ENCODE measurements around the gene CCDC81. TPM values are rescaled to one million over a fixed set of nuclear protein-coding genes. Genes with fewer than 3 reads are reported as not detected.
A peak's percentile ranks its signal among the peaks of the same experiment; 100 is the strongest.

Gene CCDC81
- total and polyA plus RNA-seq, 2 of the 4 experiments (the other 2 are of a cell fraction), result 3.1 to 6.5 TPM

- no CpG with 5 or more reads among the region's 1 CpG for WGBS, 2 experiments (ENCODE audit: extremely low coverage in 2 of 2, insufficient read length in 1 of 2)
- no peak overlapping the region for H2AK9ac ChIP-seq (replicated peaks; ENCODE audit: low read depth, low read length, poor library complexity)
- no peaks in the 10 kb centered on the region for H3K9me3 ChIP-seq (ENCODE audit: control insufficient read depth, insufficient read depth, low read length)
- no peak overlapping the region for H3K9ac ChIP-seq (ENCODE audit: low read depth, low read length)
- no peak overlapping the region for H2BK5ac ChIP-seq (ENCODE audit: low read depth, low read length, poor library complexity, severe bottlenecking)
- no peak overlapping the region for H3K14ac ChIP-seq (replicated peaks; ENCODE audit: low read depth, low read length)
- ChIA-PET POLR2A (ENCODE audit: unreplicated experiment) (no interaction called here), CTCF (interaction anchor here (0.6 kb wide), 1 partner anchor 58 kb away, joined by 3 read pairs; no protein-coding TSS in a partner anchor)
- H3K27ac ChIP-seq (ENCODE audit: insufficient read depth, low read length), result no peak overlapping the region
- H3K18ac ChIP-seq (ENCODE audit: low read depth, low read length), result no peak overlapping the region
- H4K8ac ChIP-seq (ENCODE audit: low read depth in 2 of 2, low read length in 2 of 2), result no peak overlapping the region
- no peaks in the 10 kb centered on the region for H4K20me1 ChIP-seq (ENCODE audit: insufficient read depth, low read length)
- no peak overlapping the region for H2BK15ac ChIP-seq (ENCODE audit: low read depth, low read length)
- H3K4me1 ChIP-seq (ENCODE audit: control insufficient read depth, insufficient read depth, low read length), result peaks cover 20% of the 10 kb centered on the region
- no peak overlapping the region for H2AK5ac ChIP-seq (ENCODE audit: low read depth, low read length)
- no peak overlapping the region for H3K4me3 ChIP-seq (ENCODE audit: insufficient read depth, low read depth, low read length)
- H3K9me1 ChIP-seq (ENCODE audit: insufficient read depth, low read length), result peaks cover 24% of the 10 kb centered on the region
- intact Hi-C loops (cut with micrococcal nuclease) (loop anchor here (5.0 kb wide), 1 partner anchor 55 kb away; no protein-coding TSS in a partner anchor), in situ Hi-C loops (cut with MboI; ENCODE audit: low sequenced_read_pairs) (no loop called here), dilution Hi-C loops (cut with HindIII; ENCODE audit: low sequenced_read_pairs, unreplicated experiment) (no loop called here)
- 0 out of 2 replicates have a peak overlapping the region, but pooled peaks have one; percentile 96 for H2BK120ac ChIP-seq (ENCODE audit: low read depth, low read length)
- no peak overlapping the region for H4K5ac ChIP-seq (ENCODE audit: low read depth, low read length)
- H3K27me3 ChIP-seq (ENCODE audit: control insufficient read depth, insufficient read depth, low read length), result no peaks in the 10 kb centered on the region
- no peak for DNase-seq
- H2BK20ac ChIP-seq (ENCODE audit: low read depth, low read length), result no peak overlapping the region
- TF ChIP-seq ELK1 (IDR thresholded peaks at IDR 0.05; ENCODE audit: borderline replicate concordance, low read depth, low read length), result no peak
- no peak for TF ChIP-seq POLR2A (IDR thresholded peaks at IDR 0.05; ENCODE audit: low read depth, low read length)
- no peak for TF ChIP-seq CTCF (conservative IDR thresholded peaks at IDR 0.05; ENCODE audit: low read depth, low read length)
- TF ChIP-seq FOS (IDR thresholded peaks at IDR 0.05; ENCODE audit: low read depth, low read length), result no peak
- no peak for TF ChIP-seq CHD1 (IDR thresholded peaks at IDR 0.05; ENCODE audit: low read depth, low read length)
- TF ChIP-seq SMC3 (IDR thresholded peaks at IDR 0.05; ENCODE audit: low read depth, low read length), result no peak
- no peak overlapping the region for H4K91ac ChIP-seq (ENCODE audit: insufficient read depth, low read depth, low read length)
- H3K23ac ChIP-seq (ENCODE audit: low read depth, low read length), result no peak overlapping the region
- no peak overlapping the region for H3K4me2 ChIP-seq (ENCODE audit: low read depth, low read length)
- BruUV-seq (replicated peaks), result no TSS peak
- no peak overlapping the region for H3K56ac ChIP-seq (ENCODE audit: extremely low read depth, insufficient read depth, low read length)
- peaks cover 0 to 4% of the 10 kb centered on the region in 2 experiments; a peak in 1 of 4 replicates for H3K79me1 ChIP-seq (ENCODE audit: low read depth in 1 of 2, low read length in 2 of 2)
- no peak for ATAC-seq (ENCODE audit: low read depth)
- no peaks in the 10 kb centered on the region for H3K36me3 ChIP-seq (ENCODE audit: control insufficient read depth, insufficient read depth, low read length)
- H3K4ac ChIP-seq (ENCODE audit: low read depth, low read length), result no peak overlapping the region
- H2AFZ ChIP-seq (replicated peaks; ENCODE audit: low read length, poor library complexity), result no peak overlapping the region
These were observed 87.2 kb downstream of the CCDC81 start for GRCh38 chr11:86461892-86462291.
